Right ventricle myocardium superior (tissue), 1 donor: ENCODE measurements around the gene RPS14. TPM values are rescaled to one million over a fixed set of nuclear protein-coding genes. Genes with fewer than 3 reads are reported as not detected.
"Not testable (repeated sequence)": the region's sequence is repeated elsewhere in the genome, so short reads cannot be mapped to it uniquely, and the experiment has no call there.

ENCODE experiments used
- ATAC-seq: fragments of 200-7000 bp; cut with Tn5 transposase; one replicate; pipeline ENCODE4 v1.9.1; 2020; ENCODE audit warnings: mild to moderate bottlenecking; ENCODE audit not compliant: poor library complexity
- DNase-seq: peaks from one replicate; pipeline ENCODE4 v3.0.0-alpha.2; 2020
- intact Hi-C: fragments of 100-400 bp; cut with DNase I; formaldehyde crosslinking; loops from one replicate; pipeline ENCODE4 v1.11.2; 2022
- total RNA-seq: library from RNA; stranded (reverse); fragmentation: NEBNext Ultra II Directional; extraction: Animal tissue kit (Norgen Biotek cat#: 25700); gene quantifications from one replicate; pipeline ENCODE4 v1.2.1, GENCODE V29; 2021
- donor health status: DM: no; HTN: yes; CAD: no; lungs with severe emphysema.

Gene RPS14
- total RNA-seq, 1 donor from 2014 or later, result 1,133 TPM

DNA sequence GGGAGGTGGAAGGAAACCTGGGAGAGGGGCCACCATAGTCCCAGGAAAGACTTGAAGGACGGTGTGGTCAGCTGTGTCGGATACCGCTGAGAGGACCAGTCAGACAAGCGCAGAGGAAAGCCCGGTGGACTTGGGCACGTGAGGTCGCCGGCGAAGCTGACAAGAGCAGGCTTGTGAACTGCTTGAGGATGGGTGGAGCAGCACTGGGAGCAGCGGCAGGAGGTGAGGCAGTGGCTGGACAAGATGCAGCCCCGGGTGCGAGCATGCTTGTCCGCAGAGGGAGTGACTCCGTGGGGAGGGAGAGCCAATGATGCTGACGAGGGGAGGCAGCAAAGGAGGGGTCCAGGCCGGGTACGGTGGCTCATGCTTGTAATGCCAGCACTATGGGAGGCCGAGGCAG, 18.5 kb downstream of the RPS14 start:
- ATAC-seq, result no peak

DNA sequence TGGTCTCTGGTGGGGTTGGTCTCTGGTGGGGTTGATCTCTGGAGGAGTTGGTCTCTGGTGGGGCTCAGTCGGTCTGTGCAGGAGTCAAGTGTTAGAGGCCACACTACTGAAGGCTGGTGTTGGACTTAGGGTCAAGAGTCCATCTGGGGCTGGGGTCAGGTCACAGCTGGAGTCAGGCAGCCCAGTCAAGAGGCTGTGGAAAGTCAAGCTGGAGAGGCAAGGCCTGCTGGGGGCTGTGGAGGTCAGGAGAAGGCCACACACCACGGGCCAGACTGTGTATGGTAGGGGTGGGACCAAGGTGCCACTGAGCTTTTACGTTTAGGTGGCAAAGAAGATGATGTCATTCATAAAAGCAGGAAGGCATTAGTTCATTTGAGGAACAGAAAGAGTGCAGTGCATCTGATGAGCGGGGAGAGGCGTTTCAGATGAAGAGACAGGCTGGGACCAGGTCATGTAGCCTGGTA, 20.1 kb downstream of the RPS14 start:
- ATAC-seq, result no peak
- intact Hi-C loops, result no loop called here
- no peak for DNase-seq

More for the DNA sequence above, 18.5 kb downstream of the RPS14 start:
- intact Hi-C loops, result loop anchor here (10.0 kb wide), 2 partner anchors 266 to 296 kb away; partner anchors contain the start of gene CDX1
- no peak for DNase-seq

- intact Hi-C loops, result no loop called here
- ATAC-seq (no peak), DNase-seq (no peak)
Measured at GRCh38 chr5:150428978-150429377, 20.6 kb downstream of the RPS14 start.

- DNase-seq (peak; percentile 76), ATAC-seq (peak; percentile 81)
- intact Hi-C loops, result no loop called here
Measured at GRCh38 chr5:150428106-150428876, 21.2 kb downstream of the RPS14 start.

- intact Hi-C loops, ATAC-seq: not testable (repeated sequence)
Measured at GRCh38 chr5:150426165-150426564, 23.4 kb downstream of the RPS14 start.

DNA sequence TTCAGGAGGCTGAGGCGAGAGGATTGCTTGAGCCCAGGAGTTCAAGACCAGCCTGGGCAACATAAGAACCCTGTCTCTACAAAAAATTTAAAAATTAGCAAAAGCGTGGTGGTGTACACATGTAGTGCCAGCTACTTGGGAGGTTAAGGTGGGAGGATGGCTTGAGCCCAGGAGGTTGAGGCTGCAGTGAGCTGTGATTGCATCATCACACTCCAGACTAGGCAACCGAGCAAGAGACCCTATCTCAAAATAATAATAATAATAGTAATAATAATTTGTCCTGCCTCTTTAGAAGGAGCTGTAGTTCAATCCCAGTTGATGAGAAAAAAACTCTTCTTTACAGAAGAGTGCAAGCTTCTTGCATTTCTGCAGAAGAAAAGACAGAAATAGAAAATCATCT, 26.8 kb downstream of the RPS14 start:
- DNase-seq, result no peak
- intact Hi-C loops, result no loop called here
- no peak for ATAC-seq

More at GRCh38 chr5:150426165-150426564, 23.4 kb downstream of the RPS14 start:
- not testable (repeated sequence) for DNase-seq

DNA sequence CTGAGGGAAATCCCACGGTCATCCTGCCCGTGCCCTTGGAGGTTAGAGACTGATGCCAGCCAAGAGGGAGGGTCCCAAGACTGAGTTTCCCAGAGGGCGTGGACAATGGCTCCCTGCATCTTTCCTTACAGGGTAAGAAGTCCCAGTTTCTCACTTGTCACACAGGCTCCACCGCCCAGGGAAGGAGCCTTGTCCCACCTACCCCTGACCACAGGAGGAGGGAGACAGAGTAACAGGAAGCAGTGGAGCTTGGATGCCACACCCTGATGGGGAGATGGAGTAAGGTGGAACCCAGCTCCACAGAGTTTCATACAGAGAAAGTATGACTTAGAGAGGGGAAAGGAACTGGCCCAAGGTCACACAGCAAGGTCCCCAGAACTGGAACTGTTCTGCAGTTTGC, 27.5 kb downstream of the RPS14 start:
- DNase-seq (no peak), ATAC-seq (no peak)
- intact Hi-C loops, result no loop called here

GRCh38 chr5:150419630-150420270, 29.8 kb downstream of the RPS14 start:
- DNase-seq (peak; percentile 13), ATAC-seq (no peak)
- intact Hi-C loops, result no loop called here

DNA sequence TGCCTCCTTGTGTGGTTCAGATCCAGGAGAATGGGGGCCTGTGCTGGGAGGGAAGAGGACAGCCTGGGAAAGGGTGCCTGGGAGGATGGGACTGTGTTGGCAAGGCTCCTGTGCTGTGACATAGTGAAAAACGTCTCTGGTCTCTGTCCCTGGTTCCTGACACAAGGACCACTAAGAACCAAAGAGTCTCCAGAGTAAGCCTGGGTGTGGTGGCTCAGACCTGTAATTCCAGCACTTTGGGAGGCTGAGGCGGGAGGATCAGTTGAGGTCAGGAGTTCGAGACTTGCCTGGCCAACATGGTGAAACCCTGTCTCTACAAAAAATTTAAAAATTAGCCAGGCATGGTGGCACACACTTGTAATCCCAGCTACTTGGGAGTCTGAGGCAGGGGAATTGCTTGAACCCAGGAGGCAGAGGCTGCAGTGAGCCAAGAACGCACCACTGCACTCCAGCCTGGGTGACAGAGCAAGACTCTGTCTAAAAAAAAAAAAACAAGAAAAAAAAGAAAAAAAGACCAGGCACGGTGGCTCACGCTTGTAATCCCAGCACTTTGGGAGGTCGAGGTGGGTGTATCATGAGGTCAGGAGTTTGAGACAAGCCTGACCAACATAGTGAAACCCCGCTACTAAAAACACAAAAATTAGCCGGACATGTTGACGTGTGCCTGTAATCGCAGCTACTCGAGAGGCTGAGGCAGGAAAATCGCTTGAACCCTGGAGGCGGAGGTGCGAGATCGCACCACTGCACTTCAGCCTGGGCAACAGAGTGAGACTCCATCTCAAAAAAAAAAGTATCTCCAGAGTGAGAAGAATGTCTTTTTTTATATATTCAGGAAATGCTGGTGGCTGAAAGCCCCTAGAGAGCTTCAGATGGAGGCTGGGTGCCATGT, 35.4 kb downstream of the RPS14 start:
- ATAC-seq, intact Hi-C loops: not testable (repeated sequence)
- peak; percentile 1 for DNase-seq

- no peak for ATAC-seq
- DNase-seq, result no peak
- intact Hi-C loops, result no loop called here
Measured at GRCh38 chr5:150413176-150413901, 36.2 kb downstream of the RPS14 start.

GRCh38 chr5:150412319-150413175, 37.0 kb downstream of the RPS14 start, which contains the start of gene CD74:
Gene CD74, minus strand, starts transcription at chr5:150412910. Its CDS starts 161 bp downstream, at chr5:150412749.
- intact Hi-C loops, result no loop called here
- peak; percentile 61 for ATAC-seq
- DNase-seq, result peak; percentile 87

DNA sequence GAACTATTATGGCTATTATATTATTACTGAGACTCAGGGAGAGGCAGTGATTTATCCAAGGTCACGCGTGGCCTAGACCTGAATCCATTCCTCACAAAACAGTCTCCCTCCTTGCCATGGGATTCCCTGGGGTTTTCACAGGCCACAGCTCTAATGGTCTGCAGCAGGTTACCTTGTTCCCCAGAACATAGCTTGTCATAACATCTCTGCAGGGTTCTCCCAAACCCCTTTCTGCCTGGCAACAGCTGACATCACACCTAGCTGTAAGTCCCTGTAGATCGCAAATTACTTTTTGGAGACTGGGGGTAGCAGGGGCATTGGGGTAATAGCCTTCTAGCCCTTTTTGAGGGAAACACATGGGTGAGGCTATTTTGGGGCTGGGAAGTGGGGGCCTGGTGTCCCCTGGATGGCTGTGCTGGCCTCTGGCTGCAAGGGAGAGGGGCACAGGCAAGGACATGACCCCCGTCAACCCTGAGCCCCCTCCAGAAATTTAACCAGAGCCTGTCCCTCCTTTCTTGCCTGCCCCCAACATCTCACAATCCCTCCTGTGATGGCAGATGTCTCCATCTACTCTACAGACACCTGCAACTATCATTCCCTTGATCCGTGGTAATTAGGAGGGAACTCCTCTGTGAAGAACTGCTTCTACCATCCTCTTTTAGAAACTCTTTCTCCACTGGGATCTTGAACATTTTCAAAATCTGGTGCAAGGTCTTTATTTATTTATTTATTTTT, 38.1 kb downstream of the RPS14 start:
- DNase-seq (peak; percentile 70), ATAC-seq (peak; percentile 15)
- intact Hi-C loops, result no loop called here

GRCh38 chr5:150410524-150411244, 38.9 kb downstream of the RPS14 start:
- ATAC-seq, result peak; percentile 88
- DNase-seq, result no peak
- intact Hi-C loops, result no loop called here

DNA sequence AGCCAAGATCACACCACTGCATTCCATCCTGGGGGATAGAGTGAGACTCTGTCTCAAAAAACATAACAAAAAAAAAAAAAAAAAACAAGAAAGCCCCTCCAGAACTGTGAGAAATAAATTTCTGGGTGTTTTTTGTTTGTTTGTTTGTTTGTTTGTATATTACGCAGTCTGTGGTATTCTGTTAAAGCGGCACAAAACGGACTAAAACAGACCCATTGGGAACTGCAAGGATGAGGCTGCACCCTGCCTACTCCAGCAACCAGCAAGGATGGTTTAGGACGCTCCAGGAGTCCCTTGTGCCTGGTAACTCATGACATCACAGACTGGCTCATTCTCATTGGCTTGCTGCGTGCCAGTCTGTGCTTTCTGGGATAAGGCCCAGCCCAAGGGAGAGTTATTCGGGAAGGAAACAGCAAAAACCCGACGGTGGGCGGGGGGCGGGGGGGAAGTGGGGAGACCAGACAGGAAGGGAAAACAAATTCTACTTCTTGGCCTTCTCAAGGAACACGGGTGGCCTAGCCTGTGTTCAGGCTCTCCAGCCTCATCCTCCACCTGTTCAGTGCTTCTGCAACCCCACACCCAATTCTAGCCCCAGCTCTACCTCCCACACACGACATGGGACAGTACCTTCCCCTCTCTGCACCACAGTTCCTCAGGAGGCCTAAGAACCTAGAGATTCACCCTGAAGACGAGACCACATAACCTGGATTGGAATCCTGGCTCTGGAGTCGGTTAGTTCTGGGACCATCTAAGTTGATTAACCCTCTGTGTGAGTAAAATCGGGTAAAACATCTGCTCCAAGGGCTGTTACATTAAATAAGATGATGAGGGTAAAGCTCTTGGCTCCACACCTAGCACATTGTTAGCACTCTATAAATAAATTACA, 39.7 kb downstream of the RPS14 start:
- intact Hi-C loops, result no loop called here
- ATAC-seq, result peak; percentile 92
- DNase-seq, result peak; percentile 78

DNA sequence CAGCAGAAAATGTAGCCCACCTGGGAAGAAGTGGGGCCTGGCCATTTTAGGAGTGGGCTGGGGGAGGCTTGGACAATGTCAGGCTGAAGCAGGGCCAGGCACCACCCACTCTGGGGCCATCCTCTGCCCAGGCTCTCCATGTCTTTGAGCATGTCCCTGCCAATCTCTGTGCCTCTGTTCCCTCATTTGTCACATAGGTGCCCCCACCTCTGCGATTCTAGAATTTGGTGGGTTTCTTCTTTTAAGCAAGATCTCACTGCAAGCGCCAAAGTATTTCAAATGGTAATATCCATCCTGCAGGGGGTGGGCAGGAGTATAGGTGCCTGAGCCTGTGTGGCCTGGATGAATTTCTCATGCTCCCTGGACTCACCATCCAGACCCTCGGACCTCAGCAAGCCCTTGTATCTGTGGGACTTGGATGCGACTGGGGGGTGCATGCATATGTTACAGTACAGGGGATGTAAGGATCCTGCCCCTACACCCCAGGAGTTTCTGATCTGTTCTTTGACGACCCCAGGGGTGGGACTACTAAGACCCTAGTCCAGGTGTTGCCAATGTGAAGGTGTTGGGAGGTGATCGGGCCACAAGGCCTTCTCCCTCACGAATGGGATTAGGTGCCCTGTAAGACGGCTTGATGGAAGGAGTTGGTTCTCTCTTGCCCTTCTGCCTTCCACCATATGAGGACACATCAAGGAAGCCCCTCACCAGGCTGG, 41.2 kb downstream of the RPS14 start:
- intact Hi-C loops, result no loop called here
- ATAC-seq (no peak), DNase-seq (no peak)
